Suprapubic skin (tissue), 3 donors: ENCODE measurements around the gene PRDX5.

Experiments used
- POLR2AphosphoS5 ChIP-seq, 3 donors: sonication (generic); formaldehyde crosslinking; IDR thresholded peaks; one replicate each; pipeline ENCODE4 v1.6.1; 2017; ENCODE audit warnings: antibody characterized with exemption in 3 of 3
- TF ChIP-seq, protein P1 (sequence below), 2 donors: fragments of 200-600 bp in 1 of 2; fragments of 450-650 bp in 1 of 2; sonication (generic) in 1 of 2; IDR thresholded peaks; one replicate each; pipeline ENCODE4 v1.5.1; 2016 to 2019; ENCODE audit warnings: antibody characterized with exemption in 2 of 2, mild to moderate bottlenecking in 1 of 2, moderate library complexity in 1 of 2

DNA sequence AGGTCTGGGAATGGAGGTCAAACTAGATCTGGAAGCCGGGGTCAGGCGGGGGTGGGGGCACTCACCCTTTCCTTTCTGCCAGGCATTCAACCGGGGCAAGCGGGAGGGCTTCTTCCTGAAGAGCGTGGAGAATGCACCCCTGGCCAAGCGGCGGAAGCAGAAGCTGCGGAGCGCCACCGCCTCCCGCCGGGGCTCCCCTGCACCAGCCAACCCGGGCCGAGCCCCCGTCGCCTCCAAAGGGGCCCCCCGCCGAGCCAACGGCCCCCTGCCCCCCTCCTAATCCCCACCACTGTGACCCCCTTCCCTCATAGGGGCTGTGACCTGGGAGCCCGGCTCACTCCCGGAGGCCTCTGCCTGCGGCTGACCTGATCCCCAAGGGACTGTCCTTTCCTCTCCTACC lies 53.3 kb downstream of the PRDX5 start:
- TF ChIP-seq, protein P1, sequence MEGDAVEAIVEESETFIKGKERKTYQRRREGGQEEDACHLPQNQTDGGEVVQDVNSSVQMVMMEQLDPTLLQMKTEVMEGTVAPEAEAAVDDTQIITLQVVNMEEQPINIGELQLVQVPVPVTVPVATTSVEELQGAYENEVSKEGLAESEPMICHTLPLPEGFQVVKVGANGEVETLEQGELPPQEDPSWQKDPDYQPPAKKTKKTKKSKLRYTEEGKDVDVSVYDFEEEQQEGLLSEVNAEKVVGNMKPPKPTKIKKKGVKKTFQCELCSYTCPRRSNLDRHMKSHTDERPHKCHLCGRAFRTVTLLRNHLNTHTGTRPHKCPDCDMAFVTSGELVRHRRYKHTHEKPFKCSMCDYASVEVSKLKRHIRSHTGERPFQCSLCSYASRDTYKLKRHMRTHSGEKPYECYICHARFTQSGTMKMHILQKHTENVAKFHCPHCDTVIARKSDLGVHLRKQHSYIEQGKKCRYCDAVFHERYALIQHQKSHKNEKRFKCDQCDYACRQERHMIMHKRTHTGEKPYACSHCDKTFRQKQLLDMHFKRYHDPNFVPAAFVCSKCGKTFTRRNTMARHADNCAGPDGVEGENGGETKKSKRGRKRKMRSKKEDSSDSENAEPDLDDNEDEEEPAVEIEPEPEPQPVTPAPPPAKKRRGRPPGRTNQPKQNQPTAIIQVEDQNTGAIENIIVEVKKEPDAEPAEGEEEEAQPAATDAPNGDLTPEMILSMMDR (IDR thresholded peaks at IDR 0.05): no peak
- no peak for TF ChIP-seq POLR2AphosphoS5 (IDR thresholded peaks at IDR 0.05)
